Astrocyte (in vitro differentiated cells and primary cell): ENCODE measurements around the gene WDR5. TPM values are rescaled to one million over a fixed set of nuclear protein-coding genes. Genes with fewer than 3 reads are reported as not detected.

Source experiments
- DNase-seq: peaks from one replicate; pipeline ENCODE4 v3.0.0-alpha.2; 2010; ENCODE audit warnings: low read depth
- FAIRE-seq: peaks from 2 replicates; lab custom pipeline; 2011; peaks lifted over from hg19 to GRCh38; lab: Jason Lieb, UNC
- H2AFZ ChIP-seq: 2 replicates; pipeline ENCODE4 v1.6.0; 2012; ENCODE audit warnings: low read depth, low read length, inconsistent platforms
- H3K27ac ChIP-seq: 2 replicates; pipeline ENCODE4 v1.5.1; 2011; ENCODE audit warnings: low read depth, low read length, inconsistent platforms
- H3K27me3 ChIP-seq: 2 replicates; pipeline ENCODE4 v1.6.0; 2011; ENCODE audit warnings: low read length, inconsistent platforms; ENCODE audit not compliant: insufficient read depth
- H3K36me3 ChIP-seq: 2 replicates; pipeline ENCODE4 v1.5.1; 2011; ENCODE audit warnings: low read length, inconsistent platforms; ENCODE audit not compliant: insufficient read depth
- H3K4me1 ChIP-seq: 2 replicates; pipeline ENCODE4 v1.5.1; 2011; ENCODE audit warnings: low read length, inconsistent platforms; ENCODE audit not compliant: insufficient read depth
- H3K4me2 ChIP-seq: 2 replicates; pipeline ENCODE4 v1.6.0; 2012; ENCODE audit warnings: low read length, inconsistent platforms
- H3K4me3 ChIP-seq: 2 replicates; pipeline ENCODE4 v1.5.1; 2011; ENCODE audit warnings: low read depth, mild to moderate bottlenecking, low read length, inconsistent platforms; ENCODE audit not compliant: insufficient read depth
- H3K79me2 ChIP-seq: 2 replicates; pipeline ENCODE4 v1.6.0; 2012; ENCODE audit warnings: mild to moderate bottlenecking, low read length, inconsistent platforms; ENCODE audit not compliant: insufficient read depth
- H3K9ac ChIP-seq: 2 replicates; pipeline ENCODE4 v1.6.0; 2012; ENCODE audit warnings: mild to moderate bottlenecking, low read length, inconsistent platforms
- H3K9me3 ChIP-seq: 2 replicates; pipeline ENCODE4 v1.5.1; 2012; ENCODE audit warnings: low read depth, mild to moderate bottlenecking, low read length, inconsistent platforms; ENCODE audit not compliant: insufficient read depth
- H4K20me1 ChIP-seq: 2 replicates; pipeline ENCODE4 v1.6.0; 2012; ENCODE audit warnings: low read length, inconsistent platforms; ENCODE audit not compliant: insufficient read depth
- H3K27ac Mint-ChIP-seq: one replicate; pipeline ENCODE4 v1.8.0; 2021; ENCODE audit warnings: mild to moderate bottlenecking, mixed read lengths; ENCODE audit not compliant: unreplicated experiment
- H3K27me3 Mint-ChIP-seq: one replicate; pipeline ENCODE4 v1.8.0; 2021; ENCODE audit warnings: low read depth, mixed read lengths; ENCODE audit not compliant: unreplicated experiment
- H3K36me3 Mint-ChIP-seq: one replicate; pipeline ENCODE4 v1.8.0; 2021; ENCODE audit warnings: low read depth, mixed read lengths; ENCODE audit not compliant: unreplicated experiment
- H3K4me1 Mint-ChIP-seq: one replicate; pipeline ENCODE4 v1.8.0; 2021; ENCODE audit warnings: low read depth, mixed read lengths; ENCODE audit not compliant: unreplicated experiment
- H3K4me3 Mint-ChIP-seq: one replicate; pipeline ENCODE4 v1.8.0; 2021; ENCODE audit warnings: mild to moderate bottlenecking, moderate library complexity, mixed read lengths; ENCODE audit not compliant: unreplicated experiment
- H3K9me3 Mint-ChIP-seq: one replicate; pipeline ENCODE4 v1.8.0; 2021; ENCODE audit warnings: mild to moderate bottlenecking, mixed read lengths; ENCODE audit not compliant: unreplicated experiment
- EZH2 ChIP-seq: IDR thresholded peaks from 2 replicates; pipeline ENCODE4 v1.6.1; 2012; ENCODE audit warnings: mild to moderate bottlenecking, low read length, inconsistent platforms; ENCODE audit not compliant: insufficient read depth
- total RNA-seq: library from RNA; stranded (reverse); gene quantifications from 2 replicates; pipeline ENCODE4 v1.2.1, GENCODE V29; 2021
- TF ChIP-seq, protein P1 (sequence below): IDR thresholded peaks from 2 replicates; pipeline ENCODE4 v1.5.1; 2011; ENCODE audit warnings: low read depth, mild to moderate bottlenecking, inconsistent platforms, low read length, moderate library complexity; ENCODE audit not compliant: insufficient read depth

WDR5 gene
- total RNA-seq, 1 donor from 2014 or later, result 28.1 TPM

DNA sequence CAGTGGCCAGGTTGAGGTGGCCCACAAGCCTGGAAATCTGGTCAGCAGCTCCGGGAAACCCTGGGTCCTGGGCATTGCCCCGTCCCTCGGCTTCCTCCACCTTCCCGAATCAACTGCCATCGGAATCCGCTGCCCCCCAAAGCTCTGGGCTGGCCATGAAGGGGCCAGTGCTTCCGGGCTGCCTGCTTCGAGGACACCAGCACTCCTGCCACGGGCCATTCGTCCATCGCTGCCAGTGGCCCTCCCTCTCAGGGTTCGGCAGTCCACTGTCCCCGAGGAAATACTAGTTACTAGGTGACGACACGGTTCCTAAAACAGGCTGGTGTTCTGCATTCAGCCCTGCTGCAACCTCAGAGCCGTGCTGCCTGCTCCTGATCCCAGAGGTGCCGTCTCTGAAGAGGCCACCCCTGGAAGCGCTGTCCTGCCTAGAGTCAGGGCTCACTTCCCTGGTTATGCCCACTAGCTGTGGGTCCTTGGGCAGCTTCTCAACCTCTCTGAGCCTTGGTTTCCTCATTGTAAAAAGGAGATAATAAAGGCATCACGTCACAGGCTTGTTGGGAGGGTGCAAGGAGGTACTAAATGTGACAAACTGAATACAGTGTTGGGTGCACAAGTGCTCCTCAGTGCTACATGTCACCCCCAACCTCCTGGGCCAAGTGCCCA, 3.5 kb upstream of the WDR5 start:
- Histone ChIP-seq H3K79me2 (peaks cover 13% of the 10 kb centered on the region), H3K9me3 (no peaks in the 10 kb centered on the region)
- no peak for FAIRE-seq

DNA sequence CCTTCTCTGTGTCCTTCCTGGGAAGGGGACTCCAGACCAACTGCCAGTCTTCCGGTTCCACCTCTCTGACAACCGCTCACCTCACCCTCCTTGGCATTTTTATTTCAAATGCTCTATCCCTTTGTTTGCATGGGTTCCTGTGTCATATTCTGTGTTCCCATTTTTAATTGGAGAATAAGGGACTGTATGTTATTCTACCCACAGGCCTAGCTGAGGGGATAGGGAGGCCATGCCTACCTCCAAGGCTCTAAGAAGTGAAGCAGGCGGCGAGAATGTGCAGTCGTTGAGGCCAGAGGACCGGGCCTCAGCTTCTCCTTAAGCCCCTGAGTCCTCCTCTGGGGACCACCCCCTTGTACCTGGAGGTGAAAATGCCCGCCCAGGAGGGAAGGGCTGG, 936 bp upstream of the WDR5 start:
- Histone ChIP-seq H3K9ac (peak overlapping the region; percentile 88), H3K27ac (no peak overlapping the region), H3K9me3 (no peaks in the 10 kb centered on the region), H4K20me1 (peaks cover 37% of the 10 kb centered on the region), H3K4me1 (peaks cover 18% of the 10 kb centered on the region), H3K4me3 (peak overlapping the region; percentile 74), H2AFZ (peak overlapping the region; percentile 98), H3K79me2 (peaks cover 39% of the 10 kb centered on the region), H3K4me2 (peak overlapping the region; percentile 95), H3K27me3 (no peaks in the 10 kb centered on the region), H3K36me3 (no peaks in the 10 kb centered on the region)
- H3K4me3 Mint-ChIP-seq, result peak overlapping the region; percentile 76
- no peak for TF ChIP-seq EZH2
- TF ChIP-seq, protein P1, sequence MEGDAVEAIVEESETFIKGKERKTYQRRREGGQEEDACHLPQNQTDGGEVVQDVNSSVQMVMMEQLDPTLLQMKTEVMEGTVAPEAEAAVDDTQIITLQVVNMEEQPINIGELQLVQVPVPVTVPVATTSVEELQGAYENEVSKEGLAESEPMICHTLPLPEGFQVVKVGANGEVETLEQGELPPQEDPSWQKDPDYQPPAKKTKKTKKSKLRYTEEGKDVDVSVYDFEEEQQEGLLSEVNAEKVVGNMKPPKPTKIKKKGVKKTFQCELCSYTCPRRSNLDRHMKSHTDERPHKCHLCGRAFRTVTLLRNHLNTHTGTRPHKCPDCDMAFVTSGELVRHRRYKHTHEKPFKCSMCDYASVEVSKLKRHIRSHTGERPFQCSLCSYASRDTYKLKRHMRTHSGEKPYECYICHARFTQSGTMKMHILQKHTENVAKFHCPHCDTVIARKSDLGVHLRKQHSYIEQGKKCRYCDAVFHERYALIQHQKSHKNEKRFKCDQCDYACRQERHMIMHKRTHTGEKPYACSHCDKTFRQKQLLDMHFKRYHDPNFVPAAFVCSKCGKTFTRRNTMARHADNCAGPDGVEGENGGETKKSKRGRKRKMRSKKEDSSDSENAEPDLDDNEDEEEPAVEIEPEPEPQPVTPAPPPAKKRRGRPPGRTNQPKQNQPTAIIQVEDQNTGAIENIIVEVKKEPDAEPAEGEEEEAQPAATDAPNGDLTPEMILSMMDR, result no peak
- peaks cover 19% of the 10 kb centered on the region for H3K4me1 Mint-ChIP-seq
- FAIRE-seq, result no peak
- no peaks in the 10 kb centered on the region for H3K36me3 Mint-ChIP-seq
- peaks cover 4% of the 10 kb centered on the region for H3K27me3 Mint-ChIP-seq
- H3K27ac Mint-ChIP-seq, result no peak overlapping the region
- no peaks in the 10 kb centered on the region for H3K9me3 Mint-ChIP-seq
- DNase-seq, result no peak

More for the DNA sequence above, 3.5 kb upstream of the WDR5 start:
- peaks cover 5% of the 10 kb centered on the region for H3K4me1 Mint-ChIP-seq
- peaks cover 11% of the 10 kb centered on the region for H4K20me1 ChIP-seq
- DNase-seq, result no peak
- peaks cover 11% of the 10 kb centered on the region for H3K4me1 ChIP-seq
- no peak overlapping the region for H3K4me2 ChIP-seq
- H3K9ac ChIP-seq, result no peak overlapping the region
- no peaks in the 10 kb centered on the region for H3K36me3 ChIP-seq
- H3K27ac Mint-ChIP-seq, result no peak overlapping the region
- no peaks in the 10 kb centered on the region for H3K36me3 Mint-ChIP-seq
- no peaks in the 10 kb centered on the region for H3K9me3 Mint-ChIP-seq
- H3K27me3 Mint-ChIP-seq, result peaks cover 8% of the 10 kb centered on the region
- no peak overlapping the region for H3K4me3 ChIP-seq
- no peak overlapping the region for H2AFZ ChIP-seq
- H3K27ac ChIP-seq, result no peak overlapping the region
- no peak for TF ChIP-seq EZH2
- TF ChIP-seq, protein P1, result no peak
- H3K27me3 ChIP-seq, result peaks cover 3% of the 10 kb centered on the region
- peak overlapping the region; percentile 55 for H3K4me3 Mint-ChIP-seq
